GM19193 (cell line): ENCODE data around the gene RAB22A.

Experiments used
- POLR2A ChIP-seq: IDR thresholded peaks from 4 replicates; pipeline ENCODE4 v1.6.1; 2011; ENCODE audit not compliant: insufficient read depth, insufficient read length; ENCODE audit errors: extremely low read depth

The RAB22A gene

DNA sequence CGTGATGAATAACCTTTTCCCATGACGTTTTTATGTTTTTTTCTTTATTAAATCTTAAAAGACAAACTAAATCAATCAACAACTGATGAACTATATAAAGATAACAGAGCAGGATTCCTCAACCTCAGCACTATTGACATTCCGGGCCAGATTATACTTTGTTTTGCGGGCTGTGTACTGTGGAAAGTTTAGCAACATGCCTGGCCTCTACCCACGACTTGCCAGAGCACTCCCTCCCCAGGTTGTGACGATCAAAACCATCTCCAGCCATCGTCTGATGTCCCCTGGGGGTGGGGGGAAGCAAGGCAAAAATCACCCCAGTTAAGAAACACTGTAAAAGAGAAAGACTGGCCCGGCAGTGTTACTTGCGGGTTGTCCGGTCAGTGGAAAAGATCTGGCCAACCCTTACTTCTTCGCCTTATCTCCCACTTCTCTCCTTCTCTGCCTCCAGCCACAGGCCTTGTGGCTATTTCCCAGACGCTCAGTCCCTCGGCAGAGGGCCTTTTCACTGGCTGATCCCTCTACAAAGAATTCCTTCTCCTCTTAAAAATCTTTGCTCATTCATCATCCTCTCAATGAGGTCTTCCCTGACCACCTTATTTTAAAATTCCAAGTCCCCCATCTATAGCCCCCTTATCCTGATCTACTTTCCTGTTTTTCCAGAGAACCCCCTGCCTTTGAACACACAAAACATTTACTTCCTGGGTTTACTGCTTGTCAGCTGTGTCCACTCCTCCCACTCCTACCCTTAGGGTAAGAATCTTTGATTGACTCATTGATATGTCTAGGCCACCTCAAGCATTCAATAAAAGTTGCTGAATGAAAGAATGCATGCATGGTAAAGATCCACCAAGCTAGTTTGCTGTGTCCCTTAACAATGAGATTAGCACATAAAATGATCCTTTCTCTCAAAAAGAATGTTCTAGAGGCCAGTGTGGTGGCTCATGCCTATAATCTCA is 14.7 kb upstream of the RAB22A start:
- no peak for TF ChIP-seq POLR2A

DNA sequence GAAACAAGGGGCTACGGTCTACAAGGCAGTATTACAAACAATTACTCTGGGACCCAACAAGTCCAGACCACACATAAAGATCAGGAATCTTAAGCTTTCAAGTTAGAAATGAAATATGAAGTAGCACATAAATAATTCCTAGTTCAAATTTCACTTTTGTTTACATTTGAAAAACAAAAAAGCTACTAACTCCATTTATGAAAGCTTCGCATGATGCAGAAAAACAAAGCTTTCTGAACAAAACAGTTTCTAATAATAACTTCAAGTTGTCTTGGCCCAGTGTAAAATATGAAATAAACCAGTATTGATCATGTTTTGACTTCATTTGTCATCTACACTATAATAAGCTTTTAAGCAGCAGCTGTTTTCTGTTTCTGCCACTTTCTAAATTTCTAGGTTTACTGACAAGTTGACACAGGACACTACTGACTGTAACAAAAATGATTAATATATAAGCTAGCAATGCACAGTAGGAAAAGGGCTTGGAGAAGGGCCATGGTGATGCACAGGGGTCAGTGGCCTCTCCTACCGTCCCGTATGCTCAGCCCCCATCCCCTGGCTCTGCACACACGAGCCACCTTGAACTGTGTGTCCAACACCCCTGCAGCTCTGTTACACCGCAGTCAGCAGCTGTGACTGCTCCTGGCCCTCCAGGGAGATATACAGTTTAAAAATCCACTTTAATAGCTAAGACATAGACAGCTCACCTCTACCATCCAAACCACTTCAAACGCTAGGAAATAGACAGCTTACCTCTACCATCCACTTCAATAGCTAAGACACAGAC is 13.3 kb upstream of the RAB22A start:
- no peak for TF ChIP-seq POLR2A

DNA sequence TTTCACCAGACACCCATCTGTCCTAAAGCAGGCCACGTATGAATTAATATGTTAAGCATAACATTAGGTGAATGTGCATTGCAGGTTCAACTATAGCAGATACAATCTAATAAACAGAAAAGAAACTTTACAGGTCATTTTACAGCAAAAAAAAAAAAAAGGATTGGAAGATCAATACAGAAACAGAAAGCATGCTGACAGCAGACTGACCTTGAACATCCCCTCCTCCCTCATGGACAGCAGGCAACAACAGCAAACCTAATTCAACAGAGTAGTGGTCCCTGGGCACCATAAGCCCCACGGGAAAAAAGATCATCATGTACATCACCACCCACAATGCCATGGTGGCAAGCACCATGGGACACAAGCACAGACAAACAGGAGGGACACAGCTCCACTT is 12.1 kb upstream of the RAB22A start:
- TF ChIP-seq POLR2A: no peak

DNA sequence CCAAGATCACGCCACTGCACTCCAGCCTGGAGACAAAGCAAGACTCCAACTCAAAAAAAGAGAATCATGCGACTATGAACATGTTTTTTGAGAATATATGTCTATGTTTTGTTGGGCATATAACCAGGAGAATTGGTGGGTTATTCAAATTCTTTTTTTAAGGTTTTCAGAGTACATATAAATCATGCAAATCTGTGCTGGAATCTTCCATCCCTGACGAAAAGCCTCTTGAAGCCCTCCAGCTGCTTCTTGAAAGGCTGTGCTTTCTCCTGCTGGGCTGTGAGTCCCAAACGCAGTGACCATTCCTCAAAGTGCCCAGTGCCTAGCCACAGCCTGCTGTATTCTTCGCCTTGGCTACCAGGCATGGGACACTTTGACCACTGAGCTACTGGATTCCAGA is 9.2 kb upstream of the RAB22A start:
- TF ChIP-seq POLR2A: no peak

DNA sequence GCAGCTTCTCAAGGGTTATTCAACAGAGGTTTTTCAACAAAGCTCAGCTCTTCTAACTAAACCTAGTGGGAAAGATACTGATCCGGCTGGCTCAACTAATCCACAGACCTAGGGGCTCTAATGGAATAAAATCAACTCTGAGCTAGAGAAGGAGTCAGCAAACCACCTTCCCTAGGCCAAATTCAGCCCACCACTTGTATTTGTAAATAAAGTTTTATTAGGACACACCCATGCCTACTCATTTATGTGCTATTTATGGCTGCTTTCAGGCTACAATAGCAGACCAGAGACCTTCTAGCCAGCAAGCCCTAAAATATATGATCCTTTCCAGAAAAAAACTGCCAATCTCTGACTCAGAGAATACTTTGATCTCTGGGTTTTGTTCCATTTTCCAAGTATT is 6.0 kb upstream of the RAB22A start:
- TF ChIP-seq POLR2A: no peak

DNA sequence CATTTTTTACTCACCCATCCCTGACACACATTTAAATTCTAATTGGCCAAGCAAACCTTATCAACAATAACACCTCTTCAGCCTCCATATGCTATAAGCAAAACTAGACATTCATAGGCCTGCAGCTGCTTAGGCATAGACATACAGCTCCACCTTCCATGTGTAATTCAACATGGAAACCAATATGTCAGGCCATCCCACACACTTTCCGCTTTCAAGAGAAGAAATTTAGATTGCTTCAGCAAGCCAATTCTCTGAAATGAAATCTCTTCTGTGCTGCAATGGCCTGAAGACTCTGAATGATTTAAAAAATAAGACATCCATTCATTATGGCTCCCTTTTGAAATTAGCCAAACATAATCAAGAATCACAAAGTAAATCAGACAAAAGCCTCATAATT is 4.5 kb upstream of the RAB22A start:
- no peak for TF ChIP-seq POLR2A

DNA sequence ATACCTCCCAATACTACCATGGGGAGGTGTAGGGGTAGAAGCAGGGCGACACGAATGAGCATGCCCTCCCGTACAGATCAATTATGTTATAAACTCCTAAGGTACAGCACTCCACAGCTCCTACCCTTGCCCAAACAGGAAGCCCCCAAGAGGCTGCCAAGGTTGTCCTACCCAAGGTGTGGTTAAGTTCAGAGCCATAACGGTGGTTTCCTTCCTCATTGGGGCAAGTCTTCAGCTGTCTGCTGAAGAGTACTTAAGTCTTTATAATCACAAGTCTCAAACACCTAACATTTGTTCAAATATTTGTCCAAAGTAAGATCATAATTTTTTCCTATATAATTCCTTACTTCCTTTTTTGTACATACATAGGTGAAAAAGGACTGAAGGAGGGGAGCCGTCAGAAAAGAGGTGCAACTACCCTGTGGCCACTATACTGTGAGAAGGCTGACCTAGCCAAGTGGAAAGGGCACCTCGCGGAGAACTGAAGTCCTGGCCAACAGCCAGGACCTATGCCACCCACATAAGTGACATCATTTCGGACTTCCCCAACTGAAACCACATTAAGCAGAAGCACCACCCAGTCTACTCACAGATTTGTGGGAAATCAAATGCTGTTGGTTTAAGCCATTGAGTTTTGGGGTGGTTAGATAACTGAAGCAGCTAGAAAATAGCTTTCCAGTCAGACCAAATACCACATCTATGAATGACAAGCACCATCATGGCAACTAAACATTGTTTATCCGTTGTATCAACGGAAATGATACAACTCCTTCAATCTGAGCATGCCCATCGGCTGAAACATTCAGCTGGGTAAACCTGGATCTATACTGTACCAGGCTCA is 2.9 kb upstream of the RAB22A start:
- no peak for TF ChIP-seq POLR2A

DNA sequence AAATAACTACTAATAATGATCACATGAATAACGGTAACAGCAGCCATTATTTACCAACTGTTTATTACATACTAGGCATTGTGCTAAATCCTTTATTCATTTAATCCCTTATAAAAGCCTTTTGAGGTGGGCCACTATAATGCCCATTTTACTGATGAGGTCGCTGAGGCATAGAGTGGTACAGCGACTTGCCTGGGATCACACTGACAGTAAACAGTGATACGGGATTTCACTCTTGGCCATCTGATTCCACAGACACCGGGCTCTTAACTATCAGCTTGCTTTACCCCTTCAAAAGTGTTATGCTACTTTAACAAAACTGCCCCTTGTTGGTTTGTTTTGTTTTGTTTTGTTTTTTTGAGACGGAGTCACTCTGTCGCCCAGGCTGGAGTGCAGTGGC is 2.2 kb upstream of the RAB22A start:
- TF ChIP-seq POLR2A: no peak

DNA sequence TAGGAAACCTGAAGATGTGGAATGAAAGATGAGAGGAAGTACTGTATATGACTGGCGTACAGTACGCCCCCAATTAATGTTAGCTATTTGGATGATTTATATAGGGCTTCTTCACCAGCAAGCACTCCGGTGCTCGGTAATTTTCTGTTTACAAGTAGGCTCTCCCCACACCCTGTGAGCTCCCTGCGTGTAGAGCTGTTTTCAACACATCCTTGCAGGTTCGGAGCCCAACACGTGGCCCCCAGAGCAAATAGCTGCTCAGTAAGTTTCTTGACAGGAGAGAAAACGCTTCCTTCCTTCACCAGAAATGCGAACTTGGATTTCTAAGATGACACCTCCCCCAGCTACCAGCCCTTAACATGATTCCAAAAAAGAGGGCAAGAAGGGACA is 1.2 kb upstream of the RAB22A start:
- no peak for TF ChIP-seq POLR2A

DNA sequence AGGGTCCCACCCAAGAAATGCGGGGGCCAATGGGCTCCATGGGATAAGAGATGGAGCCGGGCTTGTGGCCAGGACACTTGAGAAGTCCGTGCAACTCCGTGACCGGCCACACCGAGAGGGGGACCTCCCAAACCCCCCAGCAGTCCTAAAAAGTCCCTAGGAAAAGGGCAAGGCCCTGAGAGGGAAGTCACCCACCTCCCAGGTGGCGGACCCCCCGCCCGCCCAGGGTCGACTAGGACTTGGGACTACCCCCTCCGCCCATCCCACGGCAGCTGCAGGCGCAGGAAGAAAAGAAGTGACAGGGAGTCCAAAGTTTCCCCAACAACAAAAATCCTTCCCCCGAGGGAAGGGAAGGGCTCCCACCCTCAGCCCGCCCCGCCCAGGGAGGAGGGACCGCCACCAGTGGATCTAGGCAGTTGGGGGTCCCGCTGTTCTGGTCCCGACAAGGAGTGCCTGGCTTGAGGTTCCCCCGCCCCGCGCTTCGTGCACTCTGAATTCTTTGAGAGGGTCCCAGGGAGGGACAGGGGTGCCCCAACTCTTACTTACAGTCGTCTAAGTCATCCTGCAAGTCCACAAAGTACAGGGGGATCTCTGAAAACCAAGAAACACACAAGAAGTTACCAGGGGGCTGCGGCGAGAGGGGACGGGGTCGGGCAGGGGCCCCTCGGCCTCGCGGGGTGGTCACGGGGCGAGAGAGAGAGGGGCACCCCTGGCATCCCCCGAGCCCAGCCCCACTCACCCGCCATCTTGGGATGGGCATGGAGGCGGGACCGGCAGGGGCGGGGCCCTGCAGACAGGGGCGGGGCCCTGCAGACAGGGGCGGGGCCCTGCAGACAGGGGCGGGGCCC is 611 bp upstream of the RAB22A start:
- TF ChIP-seq POLR2A: peak; percentile 80

DNA sequence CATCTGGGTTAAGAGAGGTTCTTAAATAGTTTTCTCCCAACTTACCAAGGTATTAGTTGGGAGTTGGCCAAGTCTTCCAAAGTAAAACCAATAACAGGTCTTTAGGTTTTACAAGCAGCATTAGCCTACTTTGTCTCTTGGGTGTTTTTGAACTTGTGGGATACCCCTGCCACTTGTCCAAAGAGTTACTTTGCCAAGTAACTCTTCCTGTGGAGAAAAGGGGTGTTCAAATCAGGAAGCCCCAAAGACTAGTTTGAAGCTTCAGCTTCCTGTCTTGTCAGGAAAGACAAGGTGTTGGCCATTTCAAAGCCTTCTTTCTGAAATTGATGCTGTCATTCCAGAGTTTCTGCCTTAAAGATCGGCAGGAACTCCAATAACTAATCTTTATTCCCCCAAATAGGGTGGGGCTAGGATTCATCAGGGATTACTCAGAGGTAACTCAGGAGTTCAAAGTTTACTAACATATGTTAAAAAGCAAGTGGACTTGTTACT is 822 bp downstream of the RAB22A start:
- no peak for TF ChIP-seq POLR2A

DNA sequence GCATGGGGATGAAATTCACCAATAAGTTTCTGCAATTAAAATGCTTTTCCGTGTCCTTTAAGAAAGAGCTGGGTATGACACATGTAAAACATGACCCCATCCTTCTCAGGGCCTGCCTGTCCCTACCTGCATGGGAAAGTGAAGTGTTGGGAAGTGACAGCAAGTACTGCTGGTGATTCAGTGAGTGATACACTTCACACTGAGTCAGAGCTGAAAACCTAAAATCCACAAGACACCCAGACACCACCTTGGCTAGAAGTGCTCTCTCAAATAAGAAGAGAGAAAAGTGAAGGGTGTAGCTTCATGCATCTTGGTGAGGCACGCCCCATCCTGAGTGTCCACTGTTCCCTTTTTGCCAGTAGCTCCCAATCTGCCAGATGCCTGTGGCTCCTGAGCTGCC is 3.3 kb downstream of the RAB22A start:
- no peak for TF ChIP-seq POLR2A

DNA sequence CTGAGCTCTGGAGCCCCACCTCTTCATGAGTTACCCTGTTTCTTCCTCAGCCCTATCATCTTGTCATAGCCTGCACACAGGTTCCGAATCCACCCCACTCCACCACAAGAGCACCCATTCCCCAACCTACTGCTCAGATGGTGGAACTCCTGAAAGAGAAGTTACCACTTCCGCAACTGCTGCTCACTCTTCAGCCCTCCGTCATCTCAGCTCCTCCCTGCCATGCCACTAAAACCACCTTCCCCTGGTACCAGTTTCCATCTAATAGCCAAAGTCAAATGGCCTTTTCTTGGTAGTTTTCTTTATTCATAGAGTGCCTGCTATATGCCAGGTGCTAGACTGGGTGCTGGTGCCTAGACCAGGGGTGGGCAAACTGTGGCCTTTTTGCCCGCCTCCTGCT is 3.9 kb downstream of the RAB22A start:
- no peak for TF ChIP-seq POLR2A

DNA sequence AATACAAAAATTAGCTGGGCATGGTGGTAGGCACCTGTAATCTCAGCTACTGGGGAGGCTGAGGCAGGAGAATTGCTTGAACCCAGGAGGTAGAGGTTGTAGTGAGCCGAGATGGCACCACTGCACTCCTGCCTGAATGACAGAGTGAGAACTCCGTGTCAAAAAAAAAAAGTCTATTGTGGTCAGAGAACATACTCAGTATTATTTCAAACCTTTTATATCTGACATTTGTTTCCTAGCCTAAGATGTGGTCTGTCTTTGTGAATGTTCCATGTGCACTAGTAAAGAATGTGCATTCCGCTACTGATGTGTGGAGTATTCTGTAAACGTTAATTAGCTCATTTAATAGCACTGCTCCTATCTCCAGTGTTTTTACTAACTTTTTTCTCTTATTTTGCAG is 11.7 kb downstream of the RAB22A start:
- no peak for TF ChIP-seq POLR2A
